ENCODE data around the gene CARMIL1.

DNA sequence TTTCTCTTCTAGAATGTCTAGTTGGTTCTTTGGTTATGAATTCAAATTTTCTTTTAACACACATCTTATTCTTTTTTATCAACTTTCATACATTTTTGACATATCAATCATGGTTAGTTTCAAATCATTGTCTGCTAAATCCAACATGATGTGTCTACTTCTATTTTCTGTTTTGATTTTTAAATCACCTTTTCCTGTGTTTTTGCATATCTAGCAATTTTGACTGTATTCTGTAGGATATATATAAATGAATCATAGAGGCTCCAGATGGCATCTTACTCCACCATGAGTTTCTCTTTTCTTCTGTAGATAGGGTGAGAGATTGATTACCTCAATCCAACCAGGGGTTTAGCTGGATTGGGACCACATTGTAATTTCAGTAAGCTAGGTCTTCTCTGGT lies 34.3 kb upstream of the CARMIL1 start:
- TF ChIP-seq, protein P1, sequence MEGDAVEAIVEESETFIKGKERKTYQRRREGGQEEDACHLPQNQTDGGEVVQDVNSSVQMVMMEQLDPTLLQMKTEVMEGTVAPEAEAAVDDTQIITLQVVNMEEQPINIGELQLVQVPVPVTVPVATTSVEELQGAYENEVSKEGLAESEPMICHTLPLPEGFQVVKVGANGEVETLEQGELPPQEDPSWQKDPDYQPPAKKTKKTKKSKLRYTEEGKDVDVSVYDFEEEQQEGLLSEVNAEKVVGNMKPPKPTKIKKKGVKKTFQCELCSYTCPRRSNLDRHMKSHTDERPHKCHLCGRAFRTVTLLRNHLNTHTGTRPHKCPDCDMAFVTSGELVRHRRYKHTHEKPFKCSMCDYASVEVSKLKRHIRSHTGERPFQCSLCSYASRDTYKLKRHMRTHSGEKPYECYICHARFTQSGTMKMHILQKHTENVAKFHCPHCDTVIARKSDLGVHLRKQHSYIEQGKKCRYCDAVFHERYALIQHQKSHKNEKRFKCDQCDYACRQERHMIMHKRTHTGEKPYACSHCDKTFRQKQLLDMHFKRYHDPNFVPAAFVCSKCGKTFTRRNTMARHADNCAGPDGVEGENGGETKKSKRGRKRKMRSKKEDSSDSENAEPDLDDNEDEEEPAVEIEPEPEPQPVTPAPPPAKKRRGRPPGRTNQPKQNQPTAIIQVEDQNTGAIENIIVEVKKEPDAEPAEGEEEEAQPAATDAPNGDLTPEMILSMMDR (IDR thresholded peaks at IDR 0.05), result no peak
- TF ChIP-seq POLR2AphosphoS5 (IDR thresholded peaks at IDR 0.05; ENCODE audit: insufficient read depth in 1 of 2, low read depth in 1 of 2), result no peak
